Prostate gland (tissue), 2 donors: ENCODE data around the gene TSPAN18. TPM values are rescaled to one million over a fixed set of nuclear protein-coding genes. Genes with fewer than 3 reads are reported as not detected.

ENCODE experiments used
- DNase-seq: peaks from one replicate; pipeline ENCODE4 v3.0.0-alpha.2; 2019; ENCODE audit warnings: low spot score
- H3K27ac ChIP-seq, 2 donors: fragments of 200-600 bp; sonication (generic); 2 replicates each; pipeline ENCODE4 v1.5.1; 2017 to 2019
- H3K27me3 ChIP-seq: fragments of 200-600 bp; sonication (generic); replicated peaks from 2 replicates; pipeline ENCODE4 v1.5.1; 2019; ENCODE audit not compliant: insufficient read depth
- H3K36me3 ChIP-seq, 2 donors: fragments of 200-600 bp; sonication (generic); 1 replicate in 1 of 2; 2 replicates in 1 of 2; pipeline versions ENCODE4 v1.5.1 to v1.8.1; 2017 to 2019
- H3K4me1 ChIP-seq: fragments of 200-600 bp; sonication (generic); replicated peaks from 2 replicates; pipeline ENCODE4 v1.5.1; 2019
- H3K4me3 ChIP-seq, 2 donors: fragments of 200-600 bp; sonication (generic); 2 replicates each; pipeline ENCODE4 v1.5.1; 2017 to 2019
- H3K9me3 ChIP-seq: fragments of 200-600 bp; sonication (generic); 2 replicates; pipeline ENCODE4 v1.5.1; 2017
- POLR2A ChIP-seq: fragments of 450-650 bp; IDR thresholded peaks from one replicate; pipeline ENCODE4 v1.6.1; 2016; ENCODE audit warnings: antibody characterized with exemption, mild to moderate bottlenecking
- POLR2AphosphoS5 ChIP-seq: sonication (generic); formaldehyde crosslinking; IDR thresholded peaks from one replicate; pipeline ENCODE4 v1.6.1; 2017; ENCODE audit warnings: antibody characterized with exemption
- WGBS: methylation state at CpG from one replicate; pipeline ENCODE4 v1.1.5; 2018; 5-methylcytosine and 5-hydroxymethylcytosine counted together
- intact Hi-C: fragments of 100-400 bp; cut with DNase I; formaldehyde crosslinking; loops from one replicate; pipeline ENCODE4 v1.14.2; 2022
- total RNA-seq, 2 donors: library from RNA; depleted of rRNA; stranded (reverse); fragments of >200 nt; gene quantifications; one replicate each; pipeline ENCODE4 v1.1.0, GENCODE V29; 2016
- TF ChIP-seq, protein P1 (sequence below), 4 experiments: fragments of 200-600 bp in 2 of 4; fragments of 450-650 bp in 2 of 4; sonication (generic) in 2 of 4; IDR thresholded peaks; 1 replicate in 3 of 4; 2 replicates in 1 of 4; pipeline ENCODE4 v1.5.1; 2016 to 2019; ENCODE audit warnings: antibody characterized with exemption in 4 of 4, mild to moderate bottlenecking in 2 of 4, moderate library complexity in 2 of 4

TSPAN18 gene
- total RNA-seq, 2 donors from 2014 or later: 4.1 to 6.6 TPM

DNA sequence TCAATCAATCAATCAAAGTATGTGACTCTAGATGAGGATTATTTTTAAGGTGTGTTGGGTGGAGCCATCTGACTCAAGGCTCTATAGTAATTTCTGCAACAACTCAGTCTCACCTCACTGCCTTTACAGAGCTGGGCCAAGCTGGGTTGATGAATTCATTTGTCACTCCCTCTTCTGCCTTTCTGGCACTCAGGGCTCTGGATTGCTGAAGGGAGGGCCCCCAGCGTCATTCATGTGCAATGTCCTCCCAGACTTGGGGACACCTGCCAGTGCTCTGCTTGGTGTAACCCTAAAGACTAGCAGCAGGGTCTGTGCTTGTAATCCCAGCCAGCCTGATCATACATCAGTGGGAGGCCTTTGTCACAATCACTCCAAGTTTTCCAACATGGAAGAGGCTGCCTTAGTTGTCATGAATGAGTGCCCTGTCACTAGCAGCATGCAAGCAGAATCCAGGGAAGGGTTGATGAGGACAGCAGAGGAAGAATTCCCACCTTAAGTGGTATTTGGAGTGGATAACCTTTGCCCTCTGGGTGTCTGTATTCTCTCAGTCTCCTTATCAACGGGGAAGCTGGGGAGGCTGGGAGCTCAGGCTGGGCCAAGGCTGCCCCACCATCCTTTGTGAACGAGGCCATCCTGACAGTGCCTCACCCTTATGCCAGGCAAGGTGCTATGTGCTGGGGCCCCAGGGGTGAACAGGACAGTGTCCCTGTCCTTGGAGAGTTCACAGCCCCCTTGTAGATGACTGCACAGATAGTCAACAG is 225.9 kb downstream of the TSPAN18 start:
- H3K4me3 ChIP-seq: no peak overlapping the region
- TF ChIP-seq POLR2AphosphoS5: no peak
- TF ChIP-seq POLR2A: no peak
- TF ChIP-seq, protein P1, sequence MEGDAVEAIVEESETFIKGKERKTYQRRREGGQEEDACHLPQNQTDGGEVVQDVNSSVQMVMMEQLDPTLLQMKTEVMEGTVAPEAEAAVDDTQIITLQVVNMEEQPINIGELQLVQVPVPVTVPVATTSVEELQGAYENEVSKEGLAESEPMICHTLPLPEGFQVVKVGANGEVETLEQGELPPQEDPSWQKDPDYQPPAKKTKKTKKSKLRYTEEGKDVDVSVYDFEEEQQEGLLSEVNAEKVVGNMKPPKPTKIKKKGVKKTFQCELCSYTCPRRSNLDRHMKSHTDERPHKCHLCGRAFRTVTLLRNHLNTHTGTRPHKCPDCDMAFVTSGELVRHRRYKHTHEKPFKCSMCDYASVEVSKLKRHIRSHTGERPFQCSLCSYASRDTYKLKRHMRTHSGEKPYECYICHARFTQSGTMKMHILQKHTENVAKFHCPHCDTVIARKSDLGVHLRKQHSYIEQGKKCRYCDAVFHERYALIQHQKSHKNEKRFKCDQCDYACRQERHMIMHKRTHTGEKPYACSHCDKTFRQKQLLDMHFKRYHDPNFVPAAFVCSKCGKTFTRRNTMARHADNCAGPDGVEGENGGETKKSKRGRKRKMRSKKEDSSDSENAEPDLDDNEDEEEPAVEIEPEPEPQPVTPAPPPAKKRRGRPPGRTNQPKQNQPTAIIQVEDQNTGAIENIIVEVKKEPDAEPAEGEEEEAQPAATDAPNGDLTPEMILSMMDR (IDR thresholded peaks at IDR 0.05): no peak
- intact Hi-C loops: no loop called here
- peaks cover 4% of the 10 kb centered on the region for H3K4me1 ChIP-seq
- H3K9me3 ChIP-seq: no peaks in the 10 kb centered on the region
- H3K27me3 ChIP-seq: no peaks in the 10 kb centered on the region
- no peak for DNase-seq
- H3K27ac ChIP-seq: no peak overlapping the region
- no peaks in the 10 kb centered on the region for H3K36me3 ChIP-seq
- WGBS: 82% methylated on average over 3 of the region's 3 CpGs

DNA sequence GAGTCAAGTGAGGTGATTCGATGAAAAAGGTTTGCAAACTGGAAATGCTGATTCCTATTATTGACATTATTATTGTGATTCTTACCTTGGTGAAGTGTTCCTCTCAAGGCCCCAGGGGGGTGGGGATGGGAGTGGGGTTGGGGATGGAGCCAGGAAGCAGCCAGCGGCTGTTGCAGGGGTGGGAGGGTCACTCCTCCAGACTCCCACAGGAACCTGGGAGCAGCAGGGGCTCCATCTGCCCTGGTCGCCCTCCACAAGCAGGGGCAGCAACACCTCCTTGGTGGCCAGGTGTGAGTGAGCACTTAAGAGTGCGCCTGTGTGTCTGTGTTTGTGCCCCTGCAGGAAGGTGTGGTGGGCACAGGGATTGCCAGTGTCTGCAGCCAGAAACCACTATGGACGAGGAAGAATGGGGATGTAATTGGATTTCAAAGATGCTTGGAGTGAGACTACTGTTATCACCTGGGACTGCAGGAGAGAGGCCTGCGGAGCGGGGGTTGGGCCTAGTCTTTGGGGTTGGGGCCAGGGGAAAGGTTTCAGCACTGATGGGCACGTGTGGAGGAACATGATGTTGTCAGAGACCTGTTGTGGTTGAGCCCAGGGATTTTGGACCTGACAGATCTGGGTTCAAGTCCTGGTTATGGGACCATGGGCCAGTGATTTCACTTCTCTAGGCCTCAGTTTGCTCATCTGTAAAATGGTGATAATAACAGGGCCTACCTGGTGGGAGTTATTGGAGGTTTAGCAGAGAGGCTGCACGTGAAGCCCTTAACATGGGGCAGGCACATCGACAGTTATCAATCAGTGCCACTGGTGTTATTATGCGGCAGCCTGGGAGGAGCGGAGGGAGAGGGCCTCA is 227.5 kb downstream of the TSPAN18 start:
- H3K36me3 ChIP-seq: no peaks in the 10 kb centered on the region
- no peak overlapping the region for H3K27ac ChIP-seq
- peaks cover 4% of the 10 kb centered on the region for H3K4me1 ChIP-seq
- H3K4me3 ChIP-seq: no peak overlapping the region
- no peaks in the 10 kb centered on the region for H3K27me3 ChIP-seq
- intact Hi-C loops: no loop called here
- whole genome bisulfite sequencing: 78% methylated on average over 12 of the region's 12 CpGs
- H3K9me3 ChIP-seq: no peaks in the 10 kb centered on the region
- no peak for DNase-seq
- TF ChIP-seq, protein P1 (IDR thresholded peaks at IDR 0.05): no peak
- TF ChIP-seq POLR2A (no peak), POLR2AphosphoS5 (no peak)

DNA sequence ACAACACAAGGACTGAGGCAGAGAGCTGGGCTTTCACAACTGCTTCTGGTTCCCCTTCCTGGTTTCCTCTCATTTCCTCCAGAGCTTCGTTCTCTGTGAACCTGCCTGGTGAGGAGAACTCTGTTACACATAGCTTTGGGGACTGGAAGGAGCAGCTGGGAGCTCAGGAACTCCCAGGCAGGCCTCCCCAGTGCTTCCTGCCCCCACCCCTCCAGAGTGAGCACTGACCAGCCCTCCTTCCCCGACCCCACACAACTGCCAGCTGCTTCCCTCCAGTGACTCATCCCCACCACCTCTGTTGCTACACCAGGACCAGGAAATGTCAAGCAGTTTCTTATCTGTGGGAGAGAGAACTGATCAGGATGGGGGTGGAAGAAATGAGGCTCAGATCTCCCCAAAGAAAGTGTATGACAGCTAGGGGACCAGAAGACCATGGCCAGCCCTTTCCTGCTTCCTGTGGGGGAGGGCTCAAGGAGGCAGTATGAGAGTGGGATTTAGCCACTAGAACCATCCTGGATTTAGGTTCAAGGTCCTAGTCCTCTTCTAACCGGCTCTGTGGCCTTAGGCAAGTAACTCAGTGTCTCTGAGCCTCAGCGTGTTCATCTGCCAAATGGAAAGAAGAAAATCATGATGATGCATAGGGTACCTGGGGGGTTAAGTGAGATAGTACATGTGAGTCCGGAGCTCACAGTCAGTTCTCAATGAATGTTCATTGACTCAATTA is 228.4 kb downstream of the TSPAN18 start:
- TF ChIP-seq POLR2A (no peak), POLR2AphosphoS5 (no peak)
- TF ChIP-seq, protein P1 (IDR thresholded peaks at IDR 0.05): no peak
- DNase-seq: no peak
- WGBS: 66% methylated on average over 5 of the region's 5 CpGs
- no peaks in the 10 kb centered on the region for H3K9me3 ChIP-seq
- intact Hi-C loops: no loop called here
- H3K27me3 ChIP-seq: no peaks in the 10 kb centered on the region
- H3K27ac ChIP-seq: no peak overlapping the region
- H3K4me3 ChIP-seq: no peak overlapping the region
- peaks cover 4% of the 10 kb centered on the region for H3K4me1 ChIP-seq
- no peaks in the 10 kb centered on the region for H3K36me3 ChIP-seq

DNA sequence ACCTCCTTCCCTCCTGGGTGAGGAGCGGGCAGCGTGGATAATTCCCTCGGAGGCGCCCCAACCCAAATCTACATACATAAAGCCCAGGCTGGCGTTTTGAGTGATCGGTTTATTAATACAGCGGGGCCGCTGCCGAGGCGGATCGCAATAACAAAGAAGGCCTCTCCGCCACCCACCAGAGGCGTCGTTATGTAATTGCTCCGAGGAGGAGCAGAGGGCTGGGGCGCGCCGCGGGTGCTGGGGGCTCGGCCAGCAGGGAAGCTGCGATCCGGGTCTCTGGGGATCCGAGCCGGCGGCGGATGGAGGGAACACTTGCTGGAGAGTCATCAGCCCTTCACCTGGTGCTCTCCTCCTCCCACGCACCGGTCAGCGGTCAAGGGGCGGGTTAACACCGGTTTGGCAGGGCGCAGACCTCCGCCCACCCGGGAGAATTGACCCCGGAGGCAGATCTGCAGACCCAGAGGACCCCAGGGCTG is 230.3 kb downstream of the TSPAN18 start:
- H3K4me1 ChIP-seq: peaks cover 2% of the 10 kb centered on the region
- WGBS: 17% methylated on average over 27 of the region's 35 CpGs
- TF ChIP-seq POLR2AphosphoS5 (no peak), POLR2A (no peak)
- TF ChIP-seq, protein P1 (IDR thresholded peaks at IDR 0.05): no peak
- no peaks in the 10 kb centered on the region for H3K9me3 ChIP-seq
- no peak overlapping the region for H3K27ac ChIP-seq
- intact Hi-C loops: no loop called here
- DNase-seq: no peak
- no peak overlapping the region for H3K4me3 ChIP-seq
- H3K36me3 ChIP-seq: no peaks in the 10 kb centered on the region
- no peaks in the 10 kb centered on the region for H3K27me3 ChIP-seq
